Measurements from ENCODE around the gene SEL1L3. TPM values are rescaled to one million over a fixed set of nuclear protein-coding genes. Genes with fewer than 3 reads are reported as not detected.

SEL1L3 gene
- total and polyA plus RNA-seq, 9 of the 15 experiments (the other 6 are each of a cell fraction or from before 2014, with no cell fraction given) = 10.0 to 44.3 (median 21.6) TPM

DNA sequence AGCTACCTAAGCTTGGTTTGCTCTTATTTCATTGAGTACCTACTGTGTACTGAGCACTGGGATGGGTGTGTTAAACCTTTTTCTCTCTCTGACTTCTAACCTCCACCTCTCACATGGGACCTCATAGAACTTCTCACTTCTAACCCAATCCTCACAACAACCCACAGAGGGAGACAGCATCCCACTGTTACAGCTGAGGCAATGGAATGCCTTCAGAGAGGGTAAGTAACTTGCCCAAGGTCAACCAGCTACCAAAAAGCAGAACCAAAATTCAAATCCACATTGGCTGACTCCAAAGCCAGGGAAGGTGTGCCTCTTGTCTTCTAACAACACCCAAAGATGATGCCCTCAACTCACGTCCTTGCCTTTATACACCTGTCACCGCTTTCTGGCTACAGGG lies 5.4 kb downstream of the SEL1L3 start (continued):
- TF ChIP-seq TCFL5 (CRISPR knock-in tag; conservative IDR thresholded peaks at IDR 0.05) = no peak
- peak; percentile 64; the same call in 1 of the 2 replicates for TF ChIP-seq SMARCA5 (IDR thresholded peaks at IDR 0.05)
- TF ChIP-seq ZBED1 (IDR thresholded peaks at IDR 0.05) = no peak
- TF ChIP-seq ZNF134 (CRISPR knock-in tag; conservative IDR thresholded peaks at IDR 0.05) = no peak
- no peak for TF ChIP-seq SPI1 (IDR thresholded peaks at IDR 0.05; ENCODE audit: borderline replicate concordance, low read depth, low read length)
- TF ChIP-seq NFXL1 (CRISPR knock-in tag; IDR thresholded peaks at IDR 0.05) = no peak
- no peak for TF ChIP-seq SNIP1 (IDR thresholded peaks at IDR 0.05; ENCODE audit: low read depth)
- no peak for TF ChIP-seq SMAD2 (IDR thresholded peaks at IDR 0.05; ENCODE audit: low read depth, low read length)
- no peak for TF ChIP-seq TBP (optimal IDR thresholded peaks at IDR 0.05; ENCODE audit: low read depth, low read length)
- peak; percentile 89 for TF ChIP-seq ZFP36 (IDR thresholded peaks at IDR 0.05; ENCODE audit: low read depth, low read length, partially characterized antibody)
- TF ChIP-seq ZNF445 (CRISPR knock-in tag; IDR thresholded peaks at IDR 0.05; ENCODE audit: low read depth) = no peak
- no peak for TF ChIP-seq MGA (IDR thresholded peaks at IDR 0.05)
- no peak for TF ChIP-seq RERE (CRISPR knock-in tag; IDR thresholded peaks at IDR 0.05; ENCODE audit: borderline replicate concordance)
- TF ChIP-seq MTA1 (IDR thresholded peaks at IDR 0.05; ENCODE audit: borderline replicate concordance) = no peak
